Measurements from ENCODE around the gene CYSTM1. TPM values are rescaled to one million over a fixed set of nuclear protein-coding genes. Genes with fewer than 3 reads are reported as not detected.

The CYSTM1 gene
- polyA plus RNA-seq, 2 of the 4 experiments (the other 2 are of a cell fraction): 76.8 to 103 TPM

- H3K27ac ChIP-seq: no peak overlapping the region
- no peaks in the 10 kb centered on the region for H3K9me3 ChIP-seq
- ChIA-PET CTCF (interaction anchor here (1.7 to 8.4 kb wide), 3 partner anchors 9 to 13 kb away, joined by 9 to 143 read pairs (median 114); no protein-coding TSS in a partner anchor), POLR2A (no interaction called here)
- H3K4me1 ChIP-seq: peaks cover 5% of the 10 kb centered on the region; the same call in 2 of the 3 replicates
- no peak overlapping the region for H3K4me2 ChIP-seq
- ATAC-seq: no peak
- H3K4me3 ChIP-seq: no peak overlapping the region
- 80% methylated on average over 1 of the region's 1 CpG for WGBS (ENCODE audit: missing lambda C conversion rate)
- no peak for DNase-seq (ENCODE audit: low read depth in 1 of 2, low spot score in 1 of 2)
- TF ChIP-seq, protein P1, sequence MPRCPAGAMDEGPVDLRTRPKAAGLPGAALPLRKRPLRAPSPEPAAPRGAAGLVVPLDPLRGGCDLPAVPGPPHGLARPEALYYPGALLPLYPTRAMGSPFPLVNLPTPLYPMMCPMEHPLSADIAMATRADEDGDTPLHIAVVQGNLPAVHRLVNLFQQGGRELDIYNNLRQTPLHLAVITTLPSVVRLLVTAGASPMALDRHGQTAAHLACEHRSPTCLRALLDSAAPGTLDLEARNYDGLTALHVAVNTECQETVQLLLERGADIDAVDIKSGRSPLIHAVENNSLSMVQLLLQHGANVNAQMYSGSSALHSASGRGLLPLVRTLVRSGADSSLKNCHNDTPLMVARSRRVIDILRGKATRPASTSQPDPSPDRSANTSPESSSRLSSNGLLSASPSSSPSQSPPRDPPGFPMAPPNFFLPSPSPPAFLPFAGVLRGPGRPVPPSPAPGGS (IDR thresholded peaks at IDR 0.05): no peak
- TF ChIP-seq HEYL (CRISPR knock-in tag; IDR thresholded peaks at IDR 0.05) (no peak), TFCP2L1 (CRISPR knock-in tag; IDR thresholded peaks at IDR 0.05) (no peak), ZNF302 (CRISPR knock-in tag; IDR thresholded peaks at IDR 0.05) (no peak), CBX2 (IDR thresholded peaks at IDR 0.05; ENCODE audit: borderline replicate concordance, low read depth) (no peak), HDAC2 (IDR thresholded peaks at IDR 0.05) (no peak), SREBF2 (IDR thresholded peaks at IDR 0.05) (no peak), REST (IDR thresholded peaks at IDR 0.05) (no peak), PHF8 (IDR thresholded peaks at IDR 0.05; ENCODE audit: borderline replicate concordance, low read depth) (no peak), ZFP36 (IDR thresholded peaks at IDR 0.05; ENCODE audit: borderline replicate concordance, partially characterized antibody) (no peak), CHD2 (IDR thresholded peaks at IDR 0.05; ENCODE audit: low read length, partially characterized antibody) (no peak), MAX (IDR thresholded peaks at IDR 0.05) (no peak), TP53 (CRISPR knock-in tag; IDR thresholded peaks at IDR 0.05) (no peak), BHLHE40 (IDR thresholded peaks at IDR 0.05; ENCODE audit: low read depth, low read length) (no peak)
- no peak for FAIRE-seq
Measured at GRCh38 chr5:140147460-140147859, 27.5 kb upstream of the CYSTM1 start.

DNA sequence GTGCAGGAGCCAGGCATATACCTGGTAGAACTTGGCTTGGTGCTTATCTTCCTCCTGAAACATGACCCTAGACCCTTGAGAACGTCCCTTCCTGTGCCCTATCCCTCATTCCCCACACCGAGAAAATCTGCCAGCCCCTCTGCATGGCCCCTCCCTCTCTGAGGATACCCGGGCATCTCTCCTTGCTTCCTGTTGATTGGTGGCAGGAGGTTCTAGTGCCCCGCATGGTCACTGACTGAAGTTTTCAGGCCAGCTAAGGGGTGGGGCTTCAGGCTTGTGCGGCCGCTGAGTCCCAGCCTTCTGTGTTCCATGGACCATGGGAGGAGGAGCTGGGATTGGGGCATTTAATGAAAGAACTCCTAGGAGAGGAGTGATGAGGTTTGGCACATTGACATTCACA is 26.5 kb upstream of the CYSTM1 start:
- WGBS (ENCODE audit: missing lambda C conversion rate): 21% methylated on average over 6 of the region's 6 CpGs
- Histone ChIP-seq H3K4me2 (no peak overlapping the region), H3K4me3 (no peak overlapping the region), H3K27ac (no peak overlapping the region), H3K9me3 (no peaks in the 10 kb centered on the region), H3K4me1 (peaks cover 5% of the 10 kb centered on the region; the same call in 2 of the 3 replicates)
- TF ChIP-seq, protein P2, sequence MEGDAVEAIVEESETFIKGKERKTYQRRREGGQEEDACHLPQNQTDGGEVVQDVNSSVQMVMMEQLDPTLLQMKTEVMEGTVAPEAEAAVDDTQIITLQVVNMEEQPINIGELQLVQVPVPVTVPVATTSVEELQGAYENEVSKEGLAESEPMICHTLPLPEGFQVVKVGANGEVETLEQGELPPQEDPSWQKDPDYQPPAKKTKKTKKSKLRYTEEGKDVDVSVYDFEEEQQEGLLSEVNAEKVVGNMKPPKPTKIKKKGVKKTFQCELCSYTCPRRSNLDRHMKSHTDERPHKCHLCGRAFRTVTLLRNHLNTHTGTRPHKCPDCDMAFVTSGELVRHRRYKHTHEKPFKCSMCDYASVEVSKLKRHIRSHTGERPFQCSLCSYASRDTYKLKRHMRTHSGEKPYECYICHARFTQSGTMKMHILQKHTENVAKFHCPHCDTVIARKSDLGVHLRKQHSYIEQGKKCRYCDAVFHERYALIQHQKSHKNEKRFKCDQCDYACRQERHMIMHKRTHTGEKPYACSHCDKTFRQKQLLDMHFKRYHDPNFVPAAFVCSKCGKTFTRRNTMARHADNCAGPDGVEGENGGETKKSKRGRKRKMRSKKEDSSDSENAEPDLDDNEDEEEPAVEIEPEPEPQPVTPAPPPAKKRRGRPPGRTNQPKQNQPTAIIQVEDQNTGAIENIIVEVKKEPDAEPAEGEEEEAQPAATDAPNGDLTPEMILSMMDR (IDR thresholded peaks at IDR 0.05): no peak
- no peak for TF ChIP-seq NR3C1 (IDR thresholded peaks at IDR 0.05)
- TF ChIP-seq HMGXB4 (CRISPR knock-in tag; IDR thresholded peaks at IDR 0.05; ENCODE audit: borderline replicate concordance): no peak
- TF ChIP-seq MAX (IDR thresholded peaks at IDR 0.05): no peak
- TF ChIP-seq PHF8 (IDR thresholded peaks at IDR 0.05; ENCODE audit: borderline replicate concordance, low read depth): no peak
- TF ChIP-seq E2F6 (IDR thresholded peaks at IDR 0.05; ENCODE audit: borderline replicate concordance, low read depth): no peak
- no peak for TF ChIP-seq ZNF302 (CRISPR knock-in tag; IDR thresholded peaks at IDR 0.05)
- no peak for TF ChIP-seq CBX8 (IDR thresholded peaks at IDR 0.05)
- POLR2A ChIA-PET: no interaction called here
- DNase-seq (ENCODE audit: low read depth in 1 of 2, low spot score in 1 of 2) (peak; percentile 44 to 65), ATAC-seq (peak; percentile 48 to 75; a peak in 4 of 6 replicates), FAIRE-seq (no peak)
- CTCF ChIA-PET: interaction anchor here (0.7 to 8.4 kb wide), 4 partner anchors 10 to 1768 kb away, joined by 3 to 114 read pairs (median 7); no protein-coding TSS in a partner anchor

Measured in A549 (cell line).